Measurements from ENCODE around the gene MUC5AC. TPM values are rescaled to one million over a fixed set of nuclear protein-coding genes. Genes with fewer than 3 reads are reported as not detected.

The MUC5AC gene
- total RNA-seq, 1 donor from 2014 or later: 0.11 TPM

GRCh38 chr11:1116666-1117390, 40.9 kb upstream of the MUC5AC start:
- no peak for TF ChIP-seq CTCF (IDR thresholded peaks at IDR 0.05)
- DNase-seq (ENCODE audit: low spot score in 2 of 2): peak in 1 of 2 donors; percentile 58
- Histone ChIP-seq H3K4me3 (no peak overlapping the region), H3K27ac (no peak overlapping the region), H3K36me3 (no peaks in the 10 kb centered on the region), H3K4me1 (no peaks in the 10 kb centered on the region), H3K27me3 (no peaks in the 10 kb centered on the region), H3K9me3 (no peaks in the 10 kb centered on the region)
- intact Hi-C loops (cut with DNase I): no loop called here

GRCh38 chr11:1117992-1118391, 39.8 kb upstream of the MUC5AC start:
- Histone ChIP-seq H3K27me3 (no peaks in the 10 kb centered on the region), H3K27ac (no peak overlapping the region), H3K36me3 (no peaks in the 10 kb centered on the region), H3K9me3 (no peaks in the 10 kb centered on the region), H3K4me3 (no peak overlapping the region), H3K4me1 (no peaks in the 10 kb centered on the region)
- peak in 1 of 2 donors; percentile 38 for DNase-seq (ENCODE audit: low spot score in 2 of 2)
- intact Hi-C loops (cut with DNase I): no loop called here
- no peak for TF ChIP-seq CTCF (IDR thresholded peaks at IDR 0.05)

GRCh38 chr11:1118755-1119603, 38.8 kb upstream of the MUC5AC start:
- intact Hi-C loops (cut with DNase I): no loop called here
- H3K36me3 ChIP-seq: no peaks in the 10 kb centered on the region
- H3K4me1 ChIP-seq: no peaks in the 10 kb centered on the region
- H3K27me3 ChIP-seq: no peaks in the 10 kb centered on the region
- no peak for DNase-seq (ENCODE audit: low spot score in 2 of 2)
- no peak for TF ChIP-seq CTCF (IDR thresholded peaks at IDR 0.05)
- H3K27ac ChIP-seq: no peak overlapping the region
- H3K4me3 ChIP-seq: no peak overlapping the region
- no peaks in the 10 kb centered on the region for H3K9me3 ChIP-seq

GRCh38 chr11:1119604-1120146, 38.1 kb upstream of the MUC5AC start:
- no peak overlapping the region for H3K27ac ChIP-seq
- H3K4me3 ChIP-seq: no peak overlapping the region
- no peaks in the 10 kb centered on the region for H3K4me1 ChIP-seq
- H3K27me3 ChIP-seq: no peaks in the 10 kb centered on the region
- H3K36me3 ChIP-seq: no peaks in the 10 kb centered on the region
- intact Hi-C loops (cut with DNase I): no loop called here
- TF ChIP-seq CTCF (IDR thresholded peaks at IDR 0.05): no peak
- DNase-seq (ENCODE audit: low spot score in 2 of 2): peak in 1 of 2 donors; percentile 52
- no peaks in the 10 kb centered on the region for H3K9me3 ChIP-seq

GRCh38 chr11:1120532-1121330, 37.0 kb upstream of the MUC5AC start:
- peak in 1 of 2 donors; percentile 56 for DNase-seq (ENCODE audit: low spot score in 2 of 2)
- Histone ChIP-seq H3K9me3 (no peaks in the 10 kb centered on the region), H3K4me1 (no peaks in the 10 kb centered on the region), H3K27me3 (no peaks in the 10 kb centered on the region), H3K27ac (no peak overlapping the region), H3K4me3 (no peak overlapping the region), H3K36me3 (no peaks in the 10 kb centered on the region)
- TF ChIP-seq CTCF (IDR thresholded peaks at IDR 0.05): no peak
- intact Hi-C loops (cut with DNase I): no loop called here

Measured in ascending aorta (tissue), 2 donors.